ENCODE data around the gene NXPH3.
"Not testable (repeated sequence)": the region's sequence is repeated elsewhere in the genome, so short reads cannot be mapped to it uniquely, and the experiment has no call there.

Gene NXPH3

GRCh38 chr17:49567104-49567521 lies 8.6 kb upstream of the NXPH3 start:
- DNase-seq (ENCODE audit: extremely low read depth, low read depth): no peak
- TF ChIP-seq CTCF (IDR thresholded peaks at IDR 0.05; ENCODE audit: low read depth, low read length, missing control alignments): no peak
- H3K4me3 ChIP-seq (replicated peaks; ENCODE audit: low read depth, low read length): no peak overlapping the region

GRCh38 chr17:49567871-49568694 lies 7.6 kb upstream of the NXPH3 start:
- peak overlapping the region; percentile 32 for H3K4me3 ChIP-seq (replicated peaks; ENCODE audit: low read depth, low read length)
- peak; percentile 42 for DNase-seq (ENCODE audit: extremely low read depth, low read depth)
- TF ChIP-seq CTCF (IDR thresholded peaks at IDR 0.05; ENCODE audit: low read depth, low read length, missing control alignments): peak; percentile 94

GRCh38 chr17:49568695-49569047 lies 7.0 kb upstream of the NXPH3 start:
- not testable (repeated sequence) for DNase-seq (ENCODE audit: extremely low read depth, low read depth); H3K4me3 ChIP-seq (replicated peaks; ENCODE audit: low read depth, low read length)

- DNase-seq (ENCODE audit: extremely low read depth, low read depth): no peak
- no peak for TF ChIP-seq CTCF (IDR thresholded peaks at IDR 0.05; ENCODE audit: low read depth, low read length, missing control alignments)
- no peak overlapping the region for H3K4me3 ChIP-seq (replicated peaks; ENCODE audit: low read depth, low read length)
Measured at GRCh38 chr17:49570540-49571242, 5.0 kb upstream of the NXPH3 start.

GRCh38 chr17:49571283-49571682 lies 4.4 kb upstream of the NXPH3 start:
- no peak for DNase-seq (ENCODE audit: extremely low read depth, low read depth)
- H3K4me3 ChIP-seq (replicated peaks; ENCODE audit: low read depth, low read length): no peak overlapping the region
- TF ChIP-seq CTCF (IDR thresholded peaks at IDR 0.05; ENCODE audit: low read depth, low read length, missing control alignments): no peak

- TF ChIP-seq CTCF (IDR thresholded peaks at IDR 0.05; ENCODE audit: low read depth, low read length, missing control alignments): no peak
- DNase-seq (ENCODE audit: extremely low read depth, low read depth): no peak
- H3K4me3 ChIP-seq (replicated peaks; ENCODE audit: low read depth, low read length): no peak overlapping the region
Measured at GRCh38 chr17:49571764-49572163, 3.9 kb upstream of the NXPH3 start.

GRCh38 chr17:49572226-49572625 lies 3.4 kb upstream of the NXPH3 start:
- no peak overlapping the region for H3K4me3 ChIP-seq (replicated peaks; ENCODE audit: low read depth, low read length)
- no peak for DNase-seq (ENCODE audit: extremely low read depth, low read depth)
- TF ChIP-seq CTCF (IDR thresholded peaks at IDR 0.05; ENCODE audit: low read depth, low read length, missing control alignments): no peak

All from HFF-Myc (cell line).